NCI-H345 treated with DMSO at 0.1 percent for 48 hours (cell line): Measurements from ENCODE around the gene KRTAP5-11.
"Not testable (repeated sequence)": the region's sequence is repeated elsewhere in the genome, so short reads cannot be mapped to it uniquely, and the experiment has no call there.

Experiments
- DNase-seq: peaks from one replicate; lab custom pipeline; 2025; ENCODE audit not compliant: unreplicated experiment; lab: John Stamatoyannopoulos, UW

Gene KRTAP5-11

GRCh38 chr11:71534711-71535608 lies 47.7 kb downstream of the KRTAP5-11 start:
- not testable (repeated sequence) for DNase-seq

- no peak for DNase-seq
Observed at GRCh38 chr11:71532036-71532610, 50.6 kb downstream of the KRTAP5-11 start.
